Thymus (tissue), 11 donors: Measurements from ENCODE around the gene HTATIP2. TPM values are rescaled to one million over a fixed set of nuclear protein-coding genes. Genes with fewer than 3 reads are reported as not detected.
"Not testable (repeated sequence)": the region's sequence is repeated elsewhere in the genome, so short reads cannot be mapped to it uniquely, and the experiment has no call there.

Source experiments
- DNase-seq, 9 donors: peaks; one replicate each; pipeline ENCODE4 v3.0.0-alpha.2; 2013; ENCODE audit warnings: low spot score in 9 of 9, low read depth in 6 of 9, missing footprints in 1 of 9
- H3K27ac ChIP-seq, 2 donors: one replicate each; pipeline ENCODE4 v1.5.1; 2013; ENCODE audit warnings: control low read depth in 1 of 2, low read depth in 1 of 2, low read length in 1 of 2, mild to moderate bottlenecking in 1 of 2, moderate library complexity in 1 of 2
- H3K27me3 ChIP-seq, 2 donors: one replicate each; pipeline ENCODE4 v1.5.1; 2013; ENCODE audit warnings: low read length in 1 of 2; ENCODE audit not compliant: control insufficient read depth in 2 of 2, insufficient read depth in 1 of 2
- H3K36me3 ChIP-seq, 2 donors: one replicate each; pipeline ENCODE4 v1.5.1; 2013; ENCODE audit warnings: low read length in 1 of 2, mild to moderate bottlenecking in 1 of 2, moderate library complexity in 1 of 2; ENCODE audit not compliant: control insufficient read depth in 2 of 2, insufficient read depth in 2 of 2
- H3K4me1 ChIP-seq, 2 donors: one replicate each; pipeline ENCODE4 v1.5.1; 2013; ENCODE audit warnings: low read length in 2 of 2; ENCODE audit not compliant: control insufficient read depth in 2 of 2, insufficient read depth in 2 of 2
- H3K4me3 ChIP-seq, 2 donors: one replicate each; pipeline ENCODE4 v1.5.1; 2013; ENCODE audit warnings: low read length in 2 of 2, control low read depth in 1 of 2, mild to moderate bottlenecking in 1 of 2
- H3K9me3 ChIP-seq, 2 donors: one replicate each; pipeline ENCODE4 v1.5.1; 2013; ENCODE audit warnings: low read length in 1 of 2, mild to moderate bottlenecking in 1 of 2; ENCODE audit not compliant: control insufficient read depth in 2 of 2, insufficient read depth in 1 of 2
- WGBS: extraction: QIAGEN DNeasy Blood & Tissue Kit; methylation state at CpG from one replicate; pipeline ENCODE4 v1.1.7; 2013; 5-methylcytosine and 5-hydroxymethylcytosine counted together
- polyA plus RNA-seq: library from polyadenylated mRNA; stranded (reverse); fragments of 200-250 nt; gene quantifications from one replicate; pipeline ENCODE4 v1.2.3, GENCODE V29; 2013
- total RNA-seq: library from RNA; stranded (reverse); fragments of 120-200 nt; gene quantifications from one replicate; pipeline ENCODE4 v1.2.4, GENCODE V29; 2013
- donor health status: healthy.

HTATIP2 gene
- total and polyA plus RNA-seq, 2 donors: 18.5 to 44.9 TPM

DNA sequence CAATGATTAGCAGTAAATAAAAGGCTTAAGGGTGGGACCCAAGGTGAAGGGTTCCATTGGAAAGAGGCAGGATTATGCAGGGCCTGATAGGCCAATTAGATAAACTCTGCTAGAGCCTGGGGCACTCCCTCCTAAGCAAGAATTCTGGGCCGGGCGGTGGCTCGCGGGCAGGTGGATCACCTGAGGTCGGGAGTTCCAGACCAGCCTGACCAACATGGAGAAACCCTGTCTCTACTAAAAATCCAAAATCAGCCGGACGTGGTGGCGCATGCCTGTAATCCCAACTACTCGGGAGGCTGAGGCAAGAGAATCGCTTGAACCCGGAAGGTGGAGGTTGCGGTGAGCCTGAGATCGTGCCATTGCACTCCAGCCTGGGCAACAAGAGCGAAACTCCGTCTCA lies 22.5 kb downstream of the HTATIP2 start:
- DNase-seq, H3K9me3 ChIP-seq, H3K27ac ChIP-seq, H3K4me3 ChIP-seq, H3K4me1 ChIP-seq, H3K27me3 ChIP-seq, H3K36me3 ChIP-seq: not testable (repeated sequence)
- WGBS: 94% methylated on average over 15 of the region's 15 CpGs

- Histone ChIP-seq H3K36me3 (peaks cover 0 to 3% of the 10 kb centered on the region in 2 donors), H3K27me3 (no peaks in the 10 kb centered on the region), H3K4me1 (peaks cover 0 to 9% of the 10 kb centered on the region in 2 donors), H3K27ac (peak within 1 kb of the TSS; percentile 99 to 100), H3K4me3 (peak within 1 kb of the TSS; percentile 60 to 90), H3K9me3 (no peaks in the 10 kb centered on the region)
- under 1% methylated on average over 96 of the region's 96 CpGs for WGBS
- DNase-seq: peak; percentile 88 to 99 (median 96)
Observed at GRCh38 chr11:20387261-20388095, 24.0 kb downstream of the HTATIP2 start, which contains the start of gene PRMT3. TSS of gene PRMT3 (plus strand) at chr11:20387716. CDS start at chr11:20387747, 31 bp downstream.

GRCh38 chr11:20388096-20389055 lies 24.9 kb downstream of the HTATIP2 start:
- no peaks in the 10 kb centered on the region for H3K9me3 ChIP-seq
- peak overlapping the region; percentile 86 to 99 for H3K27ac ChIP-seq
- H3K4me3 ChIP-seq: peak overlapping the region; percentile 60 to 90
- peak in 5 of 9 donors; percentile 5 to 51 (median 24) for DNase-seq
- H3K27me3 ChIP-seq: no peaks in the 10 kb centered on the region
- H3K36me3 ChIP-seq: peaks cover 0 to 7% of the 10 kb centered on the region in 2 donors
- H3K4me1 ChIP-seq: peaks cover 0 to 9% of the 10 kb centered on the region in 2 donors
- WGBS: 20% methylated on average over 25 of the region's 25 CpGs

DNA sequence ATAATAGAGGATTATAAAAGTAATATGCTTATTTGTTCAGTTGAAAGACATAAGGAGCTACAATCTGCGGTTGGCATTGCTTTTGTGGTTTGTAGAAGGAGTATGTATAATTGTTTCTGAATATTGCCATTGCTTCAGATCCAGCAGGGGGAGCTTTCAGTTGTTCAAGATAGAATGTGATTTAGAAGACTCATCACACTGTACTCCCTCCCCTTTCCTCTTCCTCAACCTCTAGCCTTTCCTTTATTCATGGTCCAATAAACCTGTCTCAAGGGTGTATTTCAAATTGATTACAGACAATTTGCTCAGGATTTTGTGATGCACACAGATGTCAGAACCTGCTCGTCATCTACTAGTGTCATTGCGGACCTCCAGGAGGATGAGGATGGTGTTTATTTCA lies 33.8 kb downstream of the HTATIP2 start:
- H3K4me3 ChIP-seq: no peak overlapping the region
- H3K27ac ChIP-seq: no peak overlapping the region
- 83% methylated on average over 3 of the region's 3 CpGs for WGBS
- DNase-seq: peak in 6 of 9 donors; percentile 2 to 56 (median 18)
- peaks cover 3 to 29% of the 10 kb centered on the region in 2 donors for H3K36me3 ChIP-seq
- no peaks in the 10 kb centered on the region for H3K27me3 ChIP-seq
- H3K4me1 ChIP-seq: no peaks in the 10 kb centered on the region
- H3K9me3 ChIP-seq: no peaks in the 10 kb centered on the region

- no peak for DNase-seq
- no peaks in the 10 kb centered on the region for H3K4me1 ChIP-seq
- no peaks in the 10 kb centered on the region for H3K9me3 ChIP-seq
- H3K4me3 ChIP-seq: no peak overlapping the region
- 95% methylated on average over 2 of the region's 2 CpGs for WGBS
- no peak overlapping the region for H3K27ac ChIP-seq
- peaks cover 3 to 25% of the 10 kb centered on the region in 2 donors for H3K36me3 ChIP-seq
- no peaks in the 10 kb centered on the region for H3K27me3 ChIP-seq
Observed at GRCh38 chr11:20399498-20399897, 36.0 kb downstream of the HTATIP2 start.

DNA sequence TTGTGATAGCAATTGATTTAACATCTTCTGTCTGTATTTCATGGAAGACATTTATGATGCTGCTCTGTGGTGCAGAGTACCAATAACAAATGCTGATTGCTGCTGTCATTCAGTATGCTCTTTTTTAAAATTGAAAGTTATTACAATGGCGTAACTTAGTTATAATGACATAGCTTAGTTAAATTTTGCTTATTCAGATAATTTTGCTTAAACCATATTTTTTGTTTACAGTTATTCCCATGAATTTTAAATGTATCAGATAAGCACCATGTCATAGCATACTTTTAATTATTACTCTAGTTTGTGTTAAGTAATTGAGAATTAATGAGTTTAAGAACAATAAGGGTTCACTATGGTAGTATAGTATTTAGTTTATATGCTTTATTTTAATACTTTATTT lies 39.5 kb downstream of the HTATIP2 start:
- DNase-seq: no peak
- Histone ChIP-seq H3K9me3 (no peaks in the 10 kb centered on the region), H3K4me3 (no peak overlapping the region), H3K27me3 (no peaks in the 10 kb centered on the region), H3K4me1 (no peaks in the 10 kb centered on the region), H3K36me3 (peaks cover 0 to 18% of the 10 kb centered on the region in 2 donors), H3K27ac (no peak overlapping the region)
- 100% methylated on average over 1 of the region's 1 CpG for WGBS

- Histone ChIP-seq H3K9me3 (no peaks in the 10 kb centered on the region), H3K4me1 (no peaks in the 10 kb centered on the region), H3K27ac (no peak overlapping the region), H3K36me3 (peaks cover 3 to 15% of the 10 kb centered on the region in 2 donors), H3K4me3 (no peak overlapping the region), H3K27me3 (no peaks in the 10 kb centered on the region)
- DNase-seq: no peak
Observed at GRCh38 chr11:20406484-20406883, 43.0 kb downstream of the HTATIP2 start.

GRCh38 chr11:20407344-20407743 lies 43.8 kb downstream of the HTATIP2 start:
- Histone ChIP-seq H3K4me3 (no peak overlapping the region), H3K36me3 (peaks cover 3 to 14% of the 10 kb centered on the region in 2 donors), H3K4me1 (no peaks in the 10 kb centered on the region), H3K9me3 (no peaks in the 10 kb centered on the region), H3K27ac (no peak overlapping the region), H3K27me3 (no peaks in the 10 kb centered on the region)
- WGBS: 82% methylated on average over 3 of the region's 3 CpGs
- no peak for DNase-seq

DNA sequence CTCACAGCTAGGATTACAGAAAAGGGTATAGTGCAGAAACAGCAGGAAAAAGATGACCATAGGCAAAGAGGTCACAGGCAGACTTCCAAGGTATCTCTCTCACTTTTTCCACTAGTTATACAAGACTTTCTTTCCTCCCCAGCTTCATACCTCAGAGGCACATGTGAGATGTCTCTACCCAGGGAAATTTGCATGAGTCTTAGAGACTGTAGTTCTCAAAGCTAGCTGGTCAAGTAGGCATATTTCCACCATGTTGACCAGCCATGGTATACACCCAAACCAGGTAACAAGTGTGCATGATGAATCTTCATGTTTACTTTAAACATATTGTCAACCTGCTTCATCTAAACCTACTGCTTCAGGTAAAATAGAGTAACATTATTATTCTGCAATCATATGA lies 51.9 kb downstream of the HTATIP2 start:
- Histone ChIP-seq H3K4me3 (no peak overlapping the region), H3K36me3 (peaks cover 2 to 9% of the 10 kb centered on the region in 2 donors), H3K4me1 (no peaks in the 10 kb centered on the region), H3K9me3 (no peaks in the 10 kb centered on the region), H3K27me3 (no peaks in the 10 kb centered on the region), H3K27ac (no peak overlapping the region)
- DNase-seq: no peak
